ENCODE measurements around the gene ARHGAP9. TPM values are rescaled to one million over a fixed set of nuclear protein-coding genes. Genes with fewer than 3 reads are reported as not detected.
"Not testable (repeated sequence)": the region's sequence is repeated elsewhere in the genome, so short reads cannot be mapped to it uniquely, and the experiment has no call there.

ARHGAP9 gene
- total RNA-seq, 4 donors from 2014 or later, result 16.5 to 220 (median 28.2) TPM

- no peak for TF ChIP-seq POLR2A (IDR thresholded peaks at IDR 0.05)
- TF ChIP-seq CTCF (IDR thresholded peaks at IDR 0.05), result no peak
- Histone ChIP-seq H3K4me1 (no peaks in the 10 kb centered on the region), H3K27me3 (no peaks in the 10 kb centered on the region), H3K4me3 (no peak overlapping the region), H3K27ac (no peak overlapping the region), H3K9me3 (no peaks in the 10 kb centered on the region), H3K36me3 (no peaks in the 10 kb centered on the region)
- no peak for DNase-seq
Measured at GRCh38 chr12:57446292-57446960, 33.2 kb downstream of the ARHGAP9 start.

GRCh38 chr12:57444744-57445143 lies 34.9 kb downstream of the ARHGAP9 start:
- Histone ChIP-seq H3K9me3 (no peaks in the 10 kb centered on the region), H3K4me3 (no peak overlapping the region), H3K27me3 (no peaks in the 10 kb centered on the region), H3K4me1 (no peaks in the 10 kb centered on the region), H3K36me3 (no peaks in the 10 kb centered on the region), H3K27ac (no peak overlapping the region)
- TF ChIP-seq POLR2A (IDR thresholded peaks at IDR 0.05) (no peak), CTCF (IDR thresholded peaks at IDR 0.05) (no peak)
- DNase-seq, result no peak

GRCh38 chr12:57444337-57444736 lies 35.3 kb downstream of the ARHGAP9 start:
- H3K4me3 ChIP-seq, H3K27ac ChIP-seq, H3K36me3 ChIP-seq, H3K4me1 ChIP-seq, DNase-seq, H3K27me3 ChIP-seq, H3K9me3 ChIP-seq: not testable (repeated sequence)

- Histone ChIP-seq H3K4me1 (no peaks in the 10 kb centered on the region), H3K4me3 (no peak overlapping the region), H3K9me3 (no peaks in the 10 kb centered on the region), H3K27ac (no peak overlapping the region), H3K36me3 (no peaks in the 10 kb centered on the region), H3K27me3 (no peaks in the 10 kb centered on the region)
- no peak for TF ChIP-seq CTCF (IDR thresholded peaks at IDR 0.05)
- TF ChIP-seq POLR2A (IDR thresholded peaks at IDR 0.05), result no peak
- no peak for DNase-seq
Measured at GRCh38 chr12:57441846-57442427, 37.7 kb downstream of the ARHGAP9 start.

GRCh38 chr12:57441393-57441792 lies 38.3 kb downstream of the ARHGAP9 start:
- not testable (repeated sequence) for H3K4me1 ChIP-seq, H3K36me3 ChIP-seq, H3K27me3 ChIP-seq, H3K27ac ChIP-seq, DNase-seq, H3K9me3 ChIP-seq, H3K4me3 ChIP-seq

GRCh38 chr12:57439762-57440266 lies 39.9 kb downstream of the ARHGAP9 start:
- TF ChIP-seq POLR2A (IDR thresholded peaks at IDR 0.05) (no peak), CTCF (IDR thresholded peaks at IDR 0.05) (no peak)
- Histone ChIP-seq H3K36me3 (no peaks in the 10 kb centered on the region), H3K27me3 (no peaks in the 10 kb centered on the region), H3K27ac (no peak overlapping the region), H3K4me1 (no peaks in the 10 kb centered on the region), H3K9me3 (no peaks in the 10 kb centered on the region), H3K4me3 (no peak overlapping the region)
- no peak for DNase-seq
